GM03348 (cell line): ENCODE results near the gene GPC3.
"Not testable (repeated sequence)": the region's sequence is repeated elsewhere in the genome, so short reads cannot be mapped to it uniquely, and the experiment has no call there.

ENCODE experiments used
- DNase-seq: peaks from one replicate; pipeline ENCODE4 v3.0.0; 2012; ENCODE audit warnings: low spot score

The GPC3 gene

GRCh38 chrX:133926099-133926498, 59.3 kb downstream of the GPC3 start:
- no peak for DNase-seq

- DNase-seq = no peak
Observed at GRCh38 chrX:133924548-133924947, 60.8 kb downstream of the GPC3 start.

GRCh38 chrX:133923548-133923947, 61.8 kb downstream of the GPC3 start:
- DNase-seq = no peak

GRCh38 chrX:133923113-133923512, 62.3 kb downstream of the GPC3 start:
- DNase-seq = peak; percentile 6

- DNase-seq = no peak
Observed at GRCh38 chrX:133922390-133922771, 63.0 kb downstream of the GPC3 start.

GRCh38 chrX:133921764-133922389, 63.5 kb downstream of the GPC3 start:
- DNase-seq = peak; percentile 11

- DNase-seq = no peak
Observed at GRCh38 chrX:133921086-133921485, 64.3 kb downstream of the GPC3 start.

DNA sequence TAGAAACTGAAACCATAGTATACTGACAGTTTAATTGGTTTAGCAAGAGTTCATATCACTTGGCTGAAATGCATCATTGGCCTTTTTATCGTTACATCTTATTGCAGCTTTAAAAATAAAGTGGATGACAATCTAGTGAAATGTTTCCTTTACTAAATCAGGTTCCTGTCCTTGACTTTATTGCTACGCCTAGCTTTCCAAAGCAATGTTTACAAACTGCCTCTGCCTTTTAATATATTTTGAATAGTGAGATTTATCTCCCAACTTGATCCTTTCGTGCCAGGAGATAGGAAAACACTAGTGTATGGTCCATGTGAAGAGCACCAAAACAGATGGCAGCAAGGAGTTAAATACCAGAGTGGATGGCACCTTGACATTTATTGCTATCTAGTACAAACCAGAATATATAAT, 67.0 kb downstream of the GPC3 start:
- no peak for DNase-seq

DNA sequence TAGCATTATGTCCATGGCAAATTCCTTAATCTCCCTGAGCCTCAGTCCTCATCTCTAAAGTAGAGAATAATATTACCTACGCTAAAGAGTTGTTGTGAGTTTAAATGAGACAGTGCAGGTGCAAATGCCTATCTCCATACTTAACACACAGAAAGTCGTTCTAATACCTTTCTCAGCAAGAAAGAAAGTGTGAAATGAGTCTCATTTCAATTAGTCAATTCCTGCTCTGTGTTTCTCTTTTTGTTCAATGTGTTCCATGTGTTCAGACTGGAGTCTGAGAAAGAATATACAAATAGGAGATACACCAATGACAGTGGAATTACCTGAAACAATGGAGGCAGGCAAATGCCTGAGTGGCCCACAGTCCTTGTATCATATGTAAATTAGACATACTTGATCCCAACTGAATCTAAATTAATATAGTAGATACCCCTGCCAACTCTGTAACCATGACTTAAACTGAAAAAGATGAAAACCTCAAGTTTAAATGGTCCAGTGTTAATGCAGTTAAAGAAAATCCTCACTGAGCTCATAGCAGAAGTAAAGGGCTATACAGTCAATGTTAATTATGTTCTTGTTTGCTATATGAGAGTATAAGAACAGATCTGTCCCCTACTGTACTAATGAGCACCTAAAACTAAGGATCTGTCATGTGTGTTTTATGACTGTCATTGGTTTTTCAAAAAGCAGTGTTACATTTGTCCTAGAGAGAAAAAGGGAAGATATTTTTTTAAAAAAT, 68.2 kb downstream of the GPC3 start:
- no peak for DNase-seq

DNA sequence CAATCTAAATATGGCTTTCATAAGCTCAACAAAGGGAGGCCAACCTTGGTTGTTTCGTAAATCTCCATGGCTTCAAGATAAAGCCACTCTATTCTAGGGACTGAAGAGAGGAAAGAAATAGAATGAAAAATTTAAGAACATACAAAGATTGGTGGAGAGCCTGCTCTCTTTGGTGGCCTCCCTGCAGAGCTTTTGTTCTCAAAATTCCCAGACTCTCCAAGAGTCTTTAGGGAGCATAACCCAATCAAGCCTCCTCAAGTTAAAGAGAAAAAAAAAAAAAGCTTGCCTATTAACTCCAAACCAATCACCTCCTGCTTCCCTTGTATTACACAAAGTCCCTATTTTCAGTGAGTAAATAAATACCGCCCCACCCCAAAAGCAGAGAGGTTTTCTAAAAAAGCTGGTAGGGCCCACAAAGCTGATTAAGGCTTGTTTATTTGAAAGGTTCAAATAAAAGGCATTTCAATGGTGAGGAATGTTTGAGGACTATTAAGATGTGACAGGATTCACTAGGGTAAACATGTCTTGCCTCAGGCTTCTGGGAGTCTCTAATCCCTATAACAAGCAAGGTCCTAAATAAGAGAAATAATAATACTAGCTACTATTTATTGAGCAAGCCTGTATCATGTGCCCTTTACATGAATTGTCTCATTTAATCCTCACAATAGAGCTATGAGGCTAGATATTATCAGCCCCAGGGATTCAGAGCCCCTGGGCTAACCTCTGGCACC, 71.6 kb downstream of the GPC3 start:
- DNase-seq = no peak

GRCh38 chrX:133913009-133913408, 72.4 kb downstream of the GPC3 start:
- DNase-seq = no peak

DNA sequence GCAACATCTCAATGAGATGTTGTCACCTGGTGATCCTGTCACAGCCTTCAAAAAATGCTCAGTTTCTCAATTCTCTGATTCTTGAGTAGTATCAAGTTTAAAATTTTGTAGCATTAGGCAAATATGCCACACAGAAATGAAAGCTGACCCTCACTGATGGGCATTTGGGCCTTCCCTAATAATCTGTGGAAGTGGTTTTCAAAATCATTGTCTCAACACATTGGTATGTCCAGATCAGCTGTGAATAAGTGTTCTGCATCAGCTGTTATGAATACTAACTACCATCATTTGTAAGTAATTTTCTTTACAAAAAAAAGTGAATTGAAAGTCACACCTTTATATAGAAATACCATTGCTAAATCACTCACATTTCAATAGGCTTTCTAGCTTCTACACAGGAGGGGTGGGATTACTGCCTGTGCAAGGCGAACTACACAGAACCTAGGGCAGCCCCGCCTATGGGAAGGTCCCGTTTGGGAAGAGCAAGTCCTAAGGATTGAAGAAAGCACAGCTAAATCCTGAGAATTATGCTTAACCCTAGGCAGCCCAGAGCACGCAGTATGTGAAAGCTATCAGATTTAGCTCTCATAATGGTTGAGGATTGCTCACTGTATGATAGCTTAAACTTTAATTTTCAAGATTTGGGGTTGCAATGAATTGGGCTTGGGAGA, 73.4 kb downstream of the GPC3 start:
- no peak for DNase-seq

DNA sequence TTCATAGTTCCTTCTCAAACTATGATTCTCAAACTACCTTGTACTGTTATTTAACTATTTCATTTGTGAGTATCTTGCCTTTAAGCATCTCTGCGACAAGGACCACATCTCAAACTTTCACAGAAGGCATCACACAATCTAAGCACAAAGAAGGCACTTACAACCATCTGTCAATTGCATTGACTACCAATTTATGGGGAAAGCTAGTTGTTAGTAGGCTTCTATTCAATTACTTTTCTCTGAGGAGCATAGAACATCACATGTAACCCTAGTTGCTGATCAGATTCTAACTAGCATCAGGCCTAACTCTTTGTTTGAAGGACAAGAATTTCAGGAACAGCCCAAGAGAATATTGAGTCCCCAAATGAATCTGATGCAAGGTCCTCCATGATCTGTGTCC, 74.9 kb downstream of the GPC3 start:
- no peak for DNase-seq

DNA sequence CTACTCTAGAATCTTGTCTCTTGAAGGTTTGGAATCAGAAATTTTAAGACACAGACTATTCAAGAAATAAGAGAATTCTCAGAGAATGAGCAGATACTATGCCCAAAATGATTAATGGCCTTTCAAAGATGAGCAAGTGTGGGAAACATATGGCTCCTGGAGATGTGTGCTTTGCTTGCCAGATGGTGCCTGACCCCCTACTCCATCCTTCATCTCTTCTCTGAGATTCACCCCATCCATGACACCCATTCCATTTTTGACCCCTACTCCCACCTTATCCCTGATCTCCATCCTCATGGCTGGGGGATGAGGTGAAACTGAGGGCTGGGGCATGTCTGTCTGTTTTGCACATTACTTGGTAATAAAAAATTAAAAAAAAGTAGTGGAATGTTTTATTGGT, 75.5 kb downstream of the GPC3 start:
- DNase-seq = no peak

DNA sequence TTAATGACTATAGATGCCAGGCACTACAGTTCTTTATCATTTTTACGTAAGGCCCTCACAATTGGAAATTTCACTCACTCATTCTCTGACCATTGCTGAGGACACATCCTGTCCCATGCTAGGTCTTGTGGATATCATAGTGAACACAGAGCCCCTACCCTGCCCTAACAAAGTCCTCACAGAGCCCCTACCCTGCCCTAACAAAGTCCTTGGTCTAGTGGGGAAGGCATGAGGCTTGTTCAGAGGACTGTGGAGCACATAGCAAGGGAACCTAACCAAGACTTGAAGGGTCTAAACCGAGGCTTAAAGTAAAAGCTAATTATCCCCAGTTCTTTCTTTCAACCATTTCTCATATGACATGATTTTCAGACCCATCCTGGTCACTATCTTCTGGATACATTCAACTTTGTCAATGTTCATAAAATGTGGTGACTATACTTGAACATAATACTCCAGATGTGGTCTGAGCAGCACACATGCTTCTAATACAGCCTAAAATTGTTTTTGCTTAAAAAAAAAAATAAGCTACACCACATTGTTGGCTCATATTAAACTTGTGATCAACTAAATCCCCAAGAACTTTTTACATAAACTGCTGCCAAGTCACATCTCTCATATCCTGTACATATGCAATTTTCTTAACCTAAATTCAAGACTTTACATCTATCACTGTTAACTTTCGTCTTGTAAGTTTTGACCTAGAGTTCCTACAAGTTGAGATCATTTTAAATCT, 77.0 kb downstream of the GPC3 start:
- DNase-seq = no peak

DNA sequence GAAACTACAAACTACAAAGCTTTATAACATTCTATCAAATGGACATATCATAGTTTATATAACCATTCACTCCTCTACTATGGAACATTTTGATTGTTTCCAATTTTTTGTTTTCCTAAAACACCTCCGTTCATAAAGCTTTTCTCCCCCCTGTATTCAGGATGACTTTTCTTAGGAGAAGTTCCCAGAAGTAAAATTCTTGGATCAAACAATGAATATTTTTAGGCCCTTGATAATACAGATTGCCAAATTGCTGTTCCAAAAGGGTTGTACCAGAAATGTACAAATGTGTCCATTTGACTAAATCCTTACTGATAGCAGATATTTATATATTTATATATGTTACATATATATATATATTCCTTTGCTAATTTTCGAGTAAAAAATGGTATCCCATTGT, 77.8 kb downstream of the GPC3 start:
- no peak for DNase-seq

DNA sequence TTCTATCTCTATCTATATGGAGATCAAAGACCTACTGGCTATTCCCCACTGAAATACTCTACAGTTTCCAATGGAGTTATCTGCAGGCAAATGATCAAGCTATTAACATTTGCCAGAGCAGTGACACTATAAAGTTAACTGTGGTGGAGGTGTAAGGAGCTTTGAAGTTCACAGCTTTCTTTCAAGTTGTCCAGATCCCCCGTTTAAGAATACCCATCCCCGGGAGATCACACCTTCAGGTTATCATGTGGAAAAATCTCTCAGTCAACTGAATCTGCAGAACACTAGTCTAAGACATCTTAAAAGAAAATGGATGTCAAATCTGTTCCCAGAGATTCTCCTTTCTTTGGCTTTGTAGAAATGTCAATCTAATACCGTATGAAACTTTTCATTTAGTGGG, 80.1 kb downstream of the GPC3 start:
- no peak for DNase-seq

GRCh38 chrX:133897593-133898163, 87.7 kb downstream of the GPC3 start:
- no peak for DNase-seq

- no peak for DNase-seq
Observed at GRCh38 chrX:133892337-133892736, 93.1 kb downstream of the GPC3 start.

DNA sequence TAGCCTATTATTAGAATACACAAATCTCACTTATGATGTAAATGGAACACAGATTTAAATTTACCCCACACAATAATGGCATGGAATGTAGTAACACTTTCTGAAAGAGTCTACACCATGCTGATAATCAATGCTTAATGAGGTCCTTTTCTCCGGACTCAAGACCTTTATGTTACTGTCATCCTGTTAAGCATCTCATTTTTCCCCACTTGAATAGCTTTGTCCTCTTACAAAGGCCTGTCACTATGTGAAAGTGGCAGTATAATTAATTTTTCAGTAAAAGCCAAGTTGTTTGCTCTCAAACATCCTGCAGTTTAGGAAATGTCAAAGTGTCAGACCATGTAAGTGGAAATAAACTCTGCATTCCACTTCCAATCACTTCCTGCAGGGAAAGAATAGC, 96.4 kb downstream of the GPC3 start:
- no peak for DNase-seq

DNA sequence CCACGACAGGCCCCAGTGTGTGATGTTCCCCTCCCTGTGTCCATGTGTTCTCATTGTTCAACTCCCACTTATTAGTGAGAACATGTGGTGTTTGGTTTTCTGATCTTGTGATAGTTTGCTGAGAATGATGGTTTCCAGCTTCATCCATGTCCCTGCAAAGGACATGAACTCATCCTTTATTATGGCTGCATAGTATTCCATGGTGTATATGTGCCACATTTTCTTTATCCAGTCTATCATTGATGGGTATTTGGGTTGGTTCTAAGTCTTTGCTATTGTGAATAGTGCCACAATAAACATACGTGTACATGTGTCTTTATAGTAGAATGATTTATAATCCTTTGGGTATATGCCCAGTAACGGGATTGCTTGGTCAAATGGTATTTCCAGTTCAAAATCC, 97.3 kb downstream of the GPC3 start:
- DNase-seq = not testable (repeated sequence)
